ENCODE results near the gene VLDLR.

DNA sequence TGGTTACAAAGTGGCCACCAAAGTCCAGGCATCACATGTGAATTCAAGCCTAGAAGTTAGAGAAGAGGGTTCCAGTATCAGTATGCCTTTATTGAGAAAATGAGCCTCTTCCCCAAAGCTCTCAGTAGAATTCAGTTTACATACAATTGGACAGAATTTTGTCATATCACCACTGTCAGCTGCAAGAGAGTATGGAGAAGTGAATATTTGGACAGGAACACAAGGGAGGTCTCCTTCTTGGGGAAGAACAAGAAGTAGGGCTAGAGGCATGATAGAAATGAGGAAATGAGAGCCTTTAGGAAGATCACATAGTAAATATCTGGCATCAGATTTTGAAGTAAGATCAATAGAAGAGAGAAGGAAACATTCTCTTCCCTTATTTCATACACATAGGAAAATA lies 27.8 kb upstream of the VLDLR start:
- TF ChIP-seq POLR2AphosphoS5 (IDR thresholded peaks at IDR 0.05; ENCODE audit: low read depth): no peak
- no peak for TF ChIP-seq CTCF (IDR thresholded peaks at IDR 0.05; ENCODE audit: insufficient read depth, low read length)
- peak; percentile 83 for TF ChIP-seq SPI1 (IDR thresholded peaks at IDR 0.05; ENCODE audit: borderline replicate concordance, low read depth)

Measured in HL-60 (cell line).